Endothelial cell of hepatic sinusoid (primary cell): Measurements from ENCODE around the gene GRM7.

ENCODE experiments used
- in situ Hi-C: cut with HindIII; loops from 2 replicates; pipeline ENCODE4 v1.10.0; 2017; ENCODE audit warnings: low sequenced_read_pairs

GRM7 gene

DNA sequence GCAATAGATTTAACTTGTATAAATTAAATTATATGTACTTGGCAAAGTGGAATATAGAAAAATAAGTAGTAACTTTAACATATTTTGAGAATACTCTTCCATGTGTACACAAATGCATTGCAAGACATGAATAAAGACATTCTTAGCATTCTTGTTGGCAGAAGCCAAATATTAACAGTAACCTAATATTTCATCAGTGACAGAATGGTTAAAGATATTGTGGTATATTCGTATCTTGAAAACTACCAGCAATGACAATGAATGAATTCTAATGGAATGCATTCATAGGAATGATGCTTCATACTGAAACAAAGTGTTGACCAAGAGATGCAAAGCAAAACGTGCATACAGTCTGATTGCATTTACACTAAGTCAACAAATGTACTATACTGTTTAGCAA, 524.7 kb downstream of the GRM7 start:
- in situ Hi-C loops, result no loop called here

- in situ Hi-C loops, result no loop called here
Measured at GRCh38 chr3:7388026-7388425, 527.1 kb downstream of the GRM7 start.

DNA sequence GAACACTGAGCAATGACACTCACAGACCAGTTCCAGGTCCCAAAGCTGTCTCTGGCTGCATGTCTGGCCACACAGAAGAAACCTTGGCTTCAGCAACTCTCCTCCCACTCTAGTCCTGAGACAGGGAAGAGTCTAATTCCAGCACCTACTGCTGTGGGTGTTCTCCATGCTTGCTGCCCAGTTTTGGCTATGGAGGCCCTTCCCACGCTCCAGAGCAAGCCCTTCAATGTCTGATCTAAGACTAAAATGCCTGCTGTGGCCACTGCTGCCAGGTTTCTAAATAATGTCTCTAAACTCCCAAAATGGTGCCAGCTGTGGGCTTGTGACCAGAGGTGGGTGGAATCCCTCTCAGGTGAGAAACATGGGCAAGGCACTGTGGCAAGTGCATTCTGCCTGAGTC, 531.3 kb downstream of the GRM7 start:
- in situ Hi-C loops, result no loop called here

DNA sequence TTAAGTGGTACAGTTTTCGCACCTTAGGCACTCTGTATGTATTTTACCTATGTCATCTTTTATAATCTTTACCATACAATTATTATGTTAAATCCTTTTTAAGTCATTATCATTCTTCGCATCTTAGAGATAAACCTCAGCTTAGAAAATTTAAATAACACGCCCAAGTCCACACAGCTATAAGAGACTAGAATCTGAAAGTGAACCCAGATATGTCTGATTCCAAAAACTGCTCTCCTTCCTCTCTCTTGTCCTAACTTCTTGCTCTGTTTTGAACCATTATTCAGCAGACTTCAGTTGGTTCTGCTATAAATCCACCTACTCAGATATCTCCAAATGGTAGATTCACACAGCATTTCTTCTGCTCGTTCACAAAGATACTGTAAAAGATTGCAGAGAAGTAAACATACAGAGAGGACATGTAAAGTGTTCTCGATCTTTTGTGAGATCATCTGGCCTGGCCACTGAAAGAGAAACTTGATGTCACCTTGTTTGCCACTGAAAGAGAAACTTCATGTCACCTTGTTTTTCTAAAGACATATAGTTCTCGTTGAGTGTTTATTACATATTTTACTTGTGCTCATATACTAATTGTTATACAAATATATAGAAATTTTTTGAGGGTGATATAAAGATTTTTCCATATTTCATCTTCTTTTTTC, 533.2 kb downstream of the GRM7 start:
- in situ Hi-C loops, result no loop called here

GRCh38 chr3:7396534-7396933, 535.6 kb downstream of the GRM7 start:
- in situ Hi-C loops, result no loop called here

DNA sequence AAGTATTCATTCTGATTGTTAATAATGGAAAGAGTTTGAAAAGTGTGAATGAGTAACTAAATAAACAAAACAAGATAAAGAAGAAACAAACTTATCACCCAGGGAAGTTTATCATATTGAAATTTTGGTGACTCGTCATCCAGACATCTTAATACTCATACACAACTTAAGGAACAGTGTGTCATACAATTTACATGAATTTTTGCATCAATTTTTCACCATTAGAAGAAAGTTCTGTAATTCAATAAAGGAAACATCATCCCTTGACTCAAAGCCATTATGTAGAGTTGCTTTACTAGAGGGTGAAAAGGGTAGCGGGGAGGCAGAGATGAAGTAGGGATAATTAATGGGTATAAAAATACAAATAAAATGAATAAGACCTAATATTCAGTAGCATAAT, 536.2 kb downstream of the GRM7 start:
- in situ Hi-C loops, result no loop called here

DNA sequence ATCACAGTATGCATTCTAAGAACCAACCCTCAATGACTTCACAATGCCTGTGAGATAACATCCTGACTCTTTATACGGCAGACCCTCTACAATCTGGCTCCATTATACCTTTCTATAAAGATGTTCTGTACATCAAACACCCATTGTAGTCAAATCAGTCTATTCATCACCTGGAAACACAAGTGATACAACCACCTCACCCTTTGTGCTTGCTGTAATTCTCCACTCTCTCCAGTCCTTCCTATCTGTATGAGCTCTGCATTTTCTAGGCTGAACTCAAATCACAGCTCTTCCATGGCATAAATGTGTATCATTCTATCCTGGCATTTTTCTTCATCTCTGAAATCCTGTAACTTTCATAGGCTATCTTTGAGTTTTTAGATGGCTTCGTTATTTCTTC, 539.4 kb downstream of the GRM7 start:
- in situ Hi-C loops, result no loop called here

DNA sequence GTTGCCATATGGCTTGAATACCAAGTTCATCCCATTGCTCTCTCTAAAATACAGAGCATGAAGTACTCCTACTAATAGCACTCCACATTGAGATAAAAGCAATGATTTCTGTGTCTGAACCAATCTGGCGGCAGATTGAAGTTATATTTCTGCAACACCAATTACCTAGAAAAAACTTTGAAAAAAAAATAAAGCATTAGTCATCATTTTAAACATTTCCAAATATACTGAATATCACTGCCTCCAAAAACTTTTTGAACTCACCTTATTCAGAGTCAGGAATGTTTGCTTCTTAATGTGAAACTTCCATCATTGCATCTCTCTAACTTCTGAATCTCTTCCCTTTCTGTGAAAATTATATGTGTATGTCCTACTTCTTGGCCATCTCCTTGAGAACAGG, 540.5 kb downstream of the GRM7 start:
- in situ Hi-C loops, result no loop called here

GRCh38 chr3:7407107-7407506, 546.2 kb downstream of the GRM7 start:
- in situ Hi-C loops, result no loop called here

DNA sequence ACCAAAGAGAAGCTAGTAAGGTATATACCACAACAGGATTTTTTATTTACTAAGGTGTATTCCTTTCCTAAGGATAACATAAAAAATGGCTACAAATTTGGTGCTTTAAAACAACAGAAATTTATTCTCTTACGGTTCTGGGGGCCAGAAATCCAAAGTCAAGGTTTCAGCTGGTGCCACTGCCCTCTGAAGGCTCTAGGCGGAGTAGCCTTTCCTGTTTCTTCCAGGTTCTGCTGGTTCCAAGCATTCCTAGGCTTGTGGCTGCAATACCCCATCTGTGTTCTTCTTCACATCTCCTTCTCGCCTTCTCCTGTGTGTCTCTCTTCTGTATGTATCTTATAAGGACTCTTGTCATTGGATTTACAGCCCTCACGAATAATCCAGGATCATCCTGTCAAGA, 549.9 kb downstream of the GRM7 start:
- in situ Hi-C loops, result no loop called here

GRCh38 chr3:7421065-7421464, 560.1 kb downstream of the GRM7 start:
- in situ Hi-C loops, result no loop called here

DNA sequence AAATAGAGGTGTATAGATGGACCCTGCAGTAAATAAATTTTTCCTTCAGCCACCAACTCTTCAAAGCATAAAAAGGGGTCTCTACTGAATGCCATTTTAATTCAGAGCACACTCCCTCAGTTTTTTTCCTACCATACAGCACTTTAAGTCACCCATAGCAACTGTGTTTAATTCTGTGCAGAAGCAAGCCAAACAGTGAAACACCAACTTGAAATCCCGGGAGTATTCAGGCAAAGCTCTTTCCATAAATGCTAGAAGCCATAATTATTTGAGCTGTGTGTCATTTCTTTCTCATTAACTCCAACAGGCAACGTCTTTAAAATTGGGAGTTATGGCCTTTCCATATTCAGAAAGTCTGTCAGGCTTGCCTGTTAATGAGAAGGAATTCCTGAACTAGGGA, 562.1 kb downstream of the GRM7 start:
- in situ Hi-C loops, result no loop called here

DNA sequence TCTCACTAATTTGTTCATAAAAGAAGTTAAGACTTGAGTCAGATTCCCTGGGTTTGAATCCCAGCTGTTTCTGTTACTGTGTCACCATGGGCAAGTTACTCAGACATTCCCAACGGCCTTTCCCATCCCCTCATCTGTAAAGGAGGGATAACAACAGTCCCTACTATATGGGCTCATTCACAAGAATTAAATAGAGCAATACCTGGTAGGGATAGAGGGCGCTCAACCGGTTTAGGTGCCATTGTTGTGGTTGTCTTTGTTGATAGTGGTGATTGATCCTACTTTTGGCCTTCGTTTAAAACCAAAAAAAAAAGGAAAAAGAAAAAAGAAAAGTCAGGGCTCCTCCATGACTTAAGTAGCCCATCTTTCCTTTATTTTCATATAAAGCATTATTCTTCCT, 563.1 kb downstream of the GRM7 start:
- in situ Hi-C loops, result no loop called here

- in situ Hi-C loops, result no loop called here
Measured at GRCh38 chr3:7428206-7428718, 567.3 kb downstream of the GRM7 start.

DNA sequence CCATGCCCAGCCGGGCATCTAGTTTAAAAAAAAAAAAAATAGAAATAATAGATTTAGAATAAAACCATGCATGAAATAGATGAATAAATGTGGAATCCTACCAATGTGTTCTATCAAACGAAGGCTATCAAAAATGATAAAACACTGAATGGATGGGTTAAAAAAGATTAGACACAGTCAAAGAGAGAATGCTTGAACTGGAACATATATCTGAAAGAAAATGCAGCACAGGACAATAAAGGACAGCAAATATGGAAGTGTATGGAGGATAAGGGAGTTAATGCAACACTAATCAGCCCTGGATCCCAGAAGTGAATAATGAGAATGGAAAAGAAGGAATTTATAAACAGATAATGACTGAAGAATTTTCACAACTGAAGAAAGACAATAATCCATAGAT, 571.7 kb downstream of the GRM7 start:
- in situ Hi-C loops, result no loop called here

GRCh38 chr3:7433073-7433472, 572.2 kb downstream of the GRM7 start:
- in situ Hi-C loops, result no loop called here

DNA sequence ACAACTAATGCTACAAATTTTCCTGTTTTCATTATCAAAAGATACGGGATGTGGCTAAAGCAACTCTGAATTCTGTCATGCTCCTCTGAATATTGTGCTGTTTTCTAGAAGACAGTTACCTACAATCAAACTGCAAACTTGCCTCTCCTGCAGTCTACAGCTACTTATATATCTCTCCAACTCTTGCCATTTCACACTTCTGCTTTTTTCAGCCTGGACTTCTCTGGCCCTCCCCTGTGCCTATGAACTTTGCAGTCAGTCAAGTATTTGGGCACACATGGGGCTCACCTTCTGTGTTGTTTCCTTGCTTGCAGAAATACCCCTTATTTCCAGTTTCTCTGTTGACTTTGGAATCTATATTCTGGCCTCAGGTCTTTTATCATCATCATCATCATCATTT, 575.6 kb downstream of the GRM7 start:
- in situ Hi-C loops, result no loop called here

DNA sequence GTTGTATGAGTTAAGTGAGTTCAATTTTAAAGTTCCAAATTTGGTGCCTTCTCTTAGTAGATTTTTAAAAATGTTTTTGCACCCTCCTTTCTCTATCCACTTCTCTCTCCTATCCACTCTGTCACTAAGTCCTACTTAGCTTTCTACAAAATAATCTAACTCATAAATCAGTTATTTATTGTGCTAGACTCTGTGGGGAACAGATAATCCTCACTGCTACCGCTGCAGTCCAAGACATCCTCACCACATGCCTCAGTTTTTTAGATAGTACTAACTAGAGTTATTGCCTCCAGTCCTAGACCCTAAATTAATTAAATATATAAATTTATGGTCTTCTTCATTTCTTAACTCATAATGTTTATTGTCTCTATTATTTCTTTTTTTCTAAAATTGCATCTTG, 576.3 kb downstream of the GRM7 start:
- in situ Hi-C loops, result no loop called here

DNA sequence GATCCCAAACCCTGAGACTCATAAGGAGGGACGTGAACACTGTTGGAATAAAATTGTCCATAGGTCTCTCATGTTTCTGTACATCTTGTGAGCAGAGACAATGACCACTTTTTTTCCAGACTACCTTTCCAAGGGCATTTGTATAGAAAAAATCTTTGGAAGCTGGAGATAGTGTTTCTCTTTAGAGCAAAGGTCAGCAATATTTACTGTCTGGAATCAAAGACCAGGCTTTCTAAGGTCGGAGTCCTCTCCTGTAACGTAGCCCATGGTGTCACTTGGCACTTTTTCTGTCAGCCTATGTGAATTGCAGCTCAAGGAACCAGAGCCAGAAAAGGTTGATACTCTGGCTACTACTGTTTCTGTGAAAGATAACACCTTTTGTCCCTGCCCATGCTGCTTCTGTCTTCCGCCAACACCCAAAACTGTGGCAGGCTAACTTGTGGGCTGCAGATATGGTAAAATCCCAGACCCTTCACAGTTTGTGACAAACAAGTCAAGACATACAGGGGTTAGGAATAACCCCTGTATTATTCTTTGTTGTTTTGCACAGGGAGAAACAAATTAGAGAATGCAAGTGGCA, 578.3 kb downstream of the GRM7 start:
- in situ Hi-C loops, result no loop called here

GRCh38 chr3:7444886-7445285, 584.0 kb downstream of the GRM7 start:
- in situ Hi-C loops, result no loop called here

- in situ Hi-C loops, result no loop called here
Measured at GRCh38 chr3:7445331-7445730, 584.4 kb downstream of the GRM7 start.

- in situ Hi-C loops, result no loop called here
Measured at GRCh38 chr3:7447197-7447769, 586.4 kb downstream of the GRM7 start.

DNA sequence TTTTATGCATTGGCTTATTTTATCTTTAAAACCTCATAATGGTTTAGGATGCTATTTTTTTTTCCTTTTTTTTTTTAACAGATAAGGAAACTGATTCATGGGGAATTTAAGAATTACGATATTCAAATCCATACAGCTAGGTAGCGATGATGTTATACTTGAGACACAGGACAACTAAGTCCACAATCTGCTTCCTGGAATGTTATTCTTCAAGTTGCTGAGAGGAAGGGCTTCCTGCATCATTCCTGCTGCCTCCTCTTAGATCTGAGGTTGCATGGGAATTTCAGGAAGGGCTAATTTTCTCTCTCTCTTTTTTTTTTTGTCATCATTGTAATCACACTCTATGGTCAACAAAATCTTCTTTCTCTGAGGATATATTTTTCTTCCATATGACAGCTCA, 595.5 kb downstream of the GRM7 start:
- in situ Hi-C loops, result no loop called here
